GM21515 (cell line): Measurements from ENCODE around the gene PRAMEF12.
"Not testable (repeated sequence)": the region's sequence is repeated elsewhere in the genome, so short reads cannot be mapped to it uniquely, and the experiment has no call there.

ENCODE experiments used
- ATAC-seq: cut with Tn5 transposase; IDR thresholded peaks from one replicate; pipeline ENCODE4 v1.9.1; 2021; ENCODE audit not compliant: unreplicated experiment

PRAMEF12 gene

DNA sequence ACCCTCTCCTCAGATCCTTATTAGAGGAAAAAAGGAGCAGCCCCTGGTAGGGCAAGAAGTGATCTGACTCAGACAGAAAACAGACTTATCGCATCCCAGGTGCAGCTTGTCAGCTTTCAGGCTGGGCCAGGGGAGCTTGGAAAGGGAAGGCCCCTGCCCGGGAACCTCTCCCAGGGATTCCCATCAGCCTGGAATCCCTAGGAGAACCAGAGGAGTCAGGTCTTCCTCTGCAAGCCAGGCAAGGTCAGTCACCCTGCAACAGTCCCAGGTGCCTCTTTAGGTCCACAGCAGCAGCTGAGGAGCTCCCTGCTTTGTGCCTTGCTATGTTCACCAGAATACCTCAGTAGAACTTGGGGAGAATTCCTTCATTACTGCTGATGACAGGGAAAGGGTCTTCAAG lies 2.9 kb upstream of the PRAMEF12 start:
- no peak for ATAC-seq

DNA sequence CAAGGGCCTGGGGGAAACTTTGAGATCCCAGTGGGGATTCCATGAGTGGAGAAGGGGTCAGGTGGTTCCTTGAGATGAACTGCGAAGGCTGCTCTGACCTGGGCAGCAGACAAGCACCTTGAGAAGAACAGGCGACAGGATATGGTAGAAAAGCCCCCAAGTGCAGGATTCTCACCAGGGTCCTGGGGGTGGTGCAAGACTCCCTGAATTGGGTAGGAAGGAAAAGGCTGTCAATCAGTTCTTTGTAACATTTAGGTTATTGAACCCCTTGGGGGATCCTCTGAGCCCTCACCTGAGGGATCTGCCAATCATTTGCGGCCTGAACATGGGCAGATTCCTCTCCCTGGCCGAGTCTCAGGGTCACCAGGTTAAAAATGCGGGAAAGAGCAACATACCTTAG lies 2.4 kb upstream of the PRAMEF12 start:
- ATAC-seq, result no peak

DNA sequence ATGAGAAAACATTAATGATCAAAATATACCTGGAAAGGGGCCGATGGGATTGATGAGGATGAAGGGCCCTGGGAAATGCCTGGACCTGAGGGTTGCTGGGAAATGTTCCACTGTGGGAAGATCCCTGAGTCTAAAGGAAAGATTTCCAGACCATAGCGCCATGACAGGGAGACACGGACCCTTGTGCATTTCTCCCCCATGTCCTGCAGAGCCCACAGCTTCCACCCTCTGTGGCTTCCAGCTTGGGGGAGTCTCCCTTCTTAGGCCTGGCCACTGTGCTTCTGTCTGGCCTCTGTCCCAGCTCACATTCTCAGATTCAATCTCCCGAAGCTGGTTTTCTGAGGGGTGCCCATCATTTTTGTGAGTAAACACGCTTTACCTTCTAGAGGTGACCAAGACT lies 1.0 kb upstream of the PRAMEF12 start:
- ATAC-seq, result no peak

DNA sequence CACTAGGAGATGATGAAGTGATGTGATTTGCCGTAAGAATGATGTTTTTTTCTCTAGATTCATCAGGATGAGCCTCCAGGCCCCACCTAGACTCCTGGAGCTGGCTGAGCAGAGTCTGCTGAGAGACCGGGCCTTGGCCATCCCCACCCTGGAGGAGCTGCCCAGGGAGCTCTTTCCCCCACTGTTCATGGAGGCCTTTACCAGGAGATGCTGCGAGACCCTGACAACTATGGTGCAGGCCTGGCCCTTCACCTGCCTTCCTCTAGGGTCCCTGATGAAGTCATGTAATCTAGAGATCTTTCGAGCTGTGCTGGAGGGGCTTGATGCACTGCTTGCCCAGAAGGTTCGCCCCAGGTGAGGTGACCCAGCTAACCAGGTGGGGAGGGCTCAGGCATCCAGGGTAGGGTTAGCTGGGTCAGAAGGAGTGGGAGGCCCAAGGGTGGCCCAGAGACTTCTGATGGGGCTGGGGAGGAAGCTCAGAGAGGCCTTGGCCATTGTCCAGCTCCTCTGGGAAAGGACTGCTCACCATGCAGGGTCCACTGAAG lies 1.3 kb downstream of the PRAMEF12 start:
- ATAC-seq, result no peak

DNA sequence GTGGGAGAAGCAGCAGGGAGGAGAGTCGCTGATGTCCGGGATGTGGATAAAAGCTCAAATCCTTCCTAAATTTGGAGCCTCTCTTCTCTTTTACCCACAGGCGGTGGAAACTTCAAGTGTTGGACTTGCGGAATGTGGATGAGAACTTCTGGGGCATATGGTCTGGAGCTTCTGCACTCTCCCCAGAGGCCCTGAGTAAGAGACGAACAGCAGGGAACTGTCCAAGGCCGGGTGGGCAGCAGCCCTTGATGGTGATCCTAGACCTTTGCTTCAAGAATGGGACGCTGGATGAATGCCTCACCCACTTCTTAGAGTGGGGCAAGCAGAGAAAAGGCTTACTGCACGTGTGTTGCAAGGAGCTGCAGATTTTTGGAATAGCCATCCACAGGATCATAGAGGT lies 1.9 kb downstream of the PRAMEF12 start:
- ATAC-seq, result no peak

DNA sequence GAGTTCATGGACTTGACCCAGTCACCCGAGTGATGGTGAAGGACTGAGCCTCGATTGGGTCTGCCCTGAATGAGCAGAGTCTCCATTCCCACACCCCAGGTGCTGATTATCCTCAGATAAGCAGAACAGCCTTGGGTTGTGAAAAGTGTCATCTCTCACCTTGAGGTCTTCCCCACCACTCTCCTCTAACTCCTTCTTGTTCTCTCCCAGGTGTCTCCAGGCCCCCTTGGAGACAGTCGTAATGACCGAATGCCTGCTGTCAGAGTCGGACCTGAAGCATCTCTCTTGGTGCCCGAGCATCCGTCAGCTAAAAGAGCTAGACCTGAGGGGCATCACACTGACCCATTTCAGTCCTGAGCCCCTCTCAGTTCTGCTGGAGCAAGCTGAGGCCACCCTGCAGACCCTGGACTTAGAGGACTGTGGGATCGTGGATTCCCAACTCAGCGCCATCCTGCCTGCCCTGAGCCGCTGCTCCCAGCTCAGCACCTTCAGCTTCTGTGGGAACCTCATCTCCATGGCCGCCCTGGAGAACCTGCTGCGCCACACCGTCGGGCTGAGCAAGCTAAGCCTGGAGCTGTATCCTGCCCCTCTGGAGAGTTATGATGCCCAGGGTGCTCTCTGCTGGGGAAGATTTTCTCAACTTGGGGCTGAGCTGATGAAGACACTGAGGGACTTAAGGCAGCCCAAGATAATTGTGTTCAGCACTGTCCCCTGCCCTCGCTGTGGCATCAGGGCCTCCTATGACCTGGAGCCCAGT lies 3.4 kb downstream of the PRAMEF12 start:
- ATAC-seq, result no peak

DNA sequence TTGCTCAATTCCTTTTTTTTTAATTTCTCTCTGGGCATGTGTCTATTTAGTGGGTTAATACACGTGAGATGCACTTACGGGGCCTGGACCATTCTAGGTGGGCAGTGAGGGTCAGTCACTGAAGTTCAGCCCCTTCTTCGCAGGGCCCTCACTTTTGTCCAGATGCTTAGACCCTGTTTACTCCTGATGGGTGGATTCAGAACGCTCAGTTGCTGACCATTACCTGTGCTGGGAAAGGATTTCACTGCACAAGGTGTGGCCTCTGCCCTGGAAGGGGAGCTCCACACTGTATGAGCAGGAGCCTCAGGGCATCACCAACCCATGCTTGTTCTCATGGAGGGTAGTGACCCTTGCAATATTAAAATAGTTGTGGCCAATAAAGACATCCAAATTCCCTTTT lies 4.5 kb downstream of the PRAMEF12 start:
- ATAC-seq, result no peak

DNA sequence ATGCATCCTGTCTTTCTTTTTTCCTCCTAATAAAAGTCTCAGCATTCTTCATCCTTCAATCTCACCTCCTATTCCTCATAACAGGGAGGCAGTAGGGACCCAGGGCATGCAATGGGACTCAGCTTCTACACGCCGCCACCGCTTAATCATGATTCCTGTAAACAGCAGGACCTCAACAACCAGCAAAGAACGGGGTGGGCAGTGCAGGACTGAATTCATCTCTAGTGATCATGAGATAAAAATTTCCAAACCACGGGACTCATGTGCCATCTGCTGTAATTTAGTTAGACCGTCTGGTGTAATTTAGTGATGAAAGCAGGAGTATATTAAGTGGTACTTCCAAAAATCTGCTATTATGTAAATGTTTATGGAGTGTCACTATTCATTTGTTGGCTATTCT lies 5.4 kb downstream of the PRAMEF12 start:
- no peak for ATAC-seq

DNA sequence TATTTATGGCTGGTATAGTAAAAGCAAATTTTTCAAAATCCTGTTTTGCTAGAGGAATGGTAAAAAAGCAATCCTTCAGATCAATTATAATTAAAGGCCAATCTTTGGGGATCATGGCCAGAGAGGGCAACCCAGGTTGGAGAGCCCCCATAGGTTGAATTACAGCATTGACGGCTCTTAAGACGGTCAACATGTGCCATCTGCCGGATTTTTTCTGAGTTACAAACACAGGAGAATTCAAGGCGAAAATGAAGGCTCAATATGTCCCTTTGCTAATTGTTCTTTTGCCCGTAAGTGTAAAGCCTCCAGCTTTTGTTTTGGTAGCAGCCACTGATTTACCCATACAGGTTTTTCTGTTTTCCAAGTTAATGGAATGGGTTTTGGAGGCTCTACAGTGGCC lies 8.0 kb downstream of the PRAMEF12 start:
- ATAC-seq, result not testable (repeated sequence)

DNA sequence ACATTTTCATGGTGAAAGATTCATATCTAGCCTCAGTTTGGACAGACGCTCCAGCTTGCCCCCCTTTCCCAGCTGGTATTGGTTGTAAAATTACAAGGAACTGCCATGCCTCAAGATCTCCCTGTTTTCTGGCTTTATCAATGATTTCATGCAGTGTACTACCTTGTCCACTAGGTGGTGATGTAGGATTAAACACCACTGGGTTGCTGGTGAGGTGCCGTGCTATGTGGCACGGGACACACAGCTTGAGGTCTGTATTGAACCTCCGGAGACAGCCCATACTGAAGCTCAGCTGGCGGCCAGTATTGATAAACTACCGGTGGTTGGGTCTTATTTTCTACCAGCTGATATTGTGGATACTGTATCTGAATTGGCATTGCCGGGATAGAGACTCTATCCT lies 10.2 kb downstream of the PRAMEF12 start:
- ATAC-seq, result not testable (repeated sequence)

DNA sequence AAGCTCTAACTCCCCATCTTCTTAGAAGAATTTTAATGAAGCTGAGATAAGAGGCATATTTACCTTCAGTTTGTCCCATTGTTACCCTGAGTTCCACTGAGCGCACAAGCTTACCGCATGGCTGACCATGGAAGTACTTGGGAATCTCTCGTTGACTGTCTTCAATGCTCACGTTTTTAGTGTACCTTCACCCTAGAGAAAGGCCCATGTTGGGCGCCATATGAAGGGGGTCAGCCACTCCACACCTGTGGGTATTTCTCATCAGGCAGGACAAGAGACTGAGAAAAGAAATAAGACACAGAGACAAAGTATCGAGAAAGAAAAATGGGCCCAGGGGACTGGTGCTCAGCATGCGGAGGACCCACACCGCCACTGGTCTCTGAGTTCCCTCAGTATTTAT lies 11.2 kb downstream of the PRAMEF12 start:
- not testable (repeated sequence) for ATAC-seq

DNA sequence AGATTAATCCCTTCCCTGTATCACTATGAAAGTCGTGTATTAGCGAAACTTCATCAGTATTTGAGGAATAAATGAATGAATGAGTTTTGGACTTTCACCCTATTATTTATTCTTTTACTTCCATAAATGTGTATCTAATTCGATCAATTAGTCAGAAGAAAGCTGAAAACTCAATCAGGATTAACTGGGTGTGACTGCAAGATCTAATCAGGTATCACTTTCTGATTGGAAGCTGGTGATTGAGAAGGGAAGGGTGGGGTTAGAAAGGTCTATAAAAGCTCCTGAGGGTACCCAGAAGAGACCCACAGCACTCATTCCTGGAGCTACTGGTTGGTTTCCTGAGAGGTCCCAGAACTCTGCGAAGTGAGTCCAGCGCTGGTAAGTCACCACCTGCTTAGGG lies 17.6 kb downstream of the PRAMEF12 start, which contains the start of gene PRAMEF1:
TSS of gene PRAMEF1 (plus strand) at position 301 of the 400 bp plus-strand sequence. CDS start 1,831 bp downstream, outside the sequence.
- not testable (repeated sequence) for ATAC-seq

DNA sequence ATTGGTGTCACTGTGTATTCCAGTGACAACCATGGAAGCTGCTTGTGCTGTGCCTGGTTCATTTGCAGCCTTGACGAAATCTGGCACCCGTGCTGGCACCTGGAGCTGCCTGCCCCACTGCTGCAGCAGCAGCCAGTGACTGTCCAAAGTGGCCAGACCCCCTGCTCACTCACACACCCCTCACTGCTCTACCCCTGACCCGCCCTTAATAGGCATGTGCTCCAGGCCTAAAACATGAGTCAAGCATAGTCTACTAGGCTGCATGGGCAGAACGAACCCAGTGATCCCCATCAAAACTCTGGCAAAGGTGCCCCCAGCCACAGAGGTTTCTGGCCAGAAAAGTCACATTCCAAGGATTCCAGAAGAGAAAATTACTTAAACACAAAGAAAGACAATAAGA lies 25.4 kb downstream of the PRAMEF12 start:
- no peak for ATAC-seq

DNA sequence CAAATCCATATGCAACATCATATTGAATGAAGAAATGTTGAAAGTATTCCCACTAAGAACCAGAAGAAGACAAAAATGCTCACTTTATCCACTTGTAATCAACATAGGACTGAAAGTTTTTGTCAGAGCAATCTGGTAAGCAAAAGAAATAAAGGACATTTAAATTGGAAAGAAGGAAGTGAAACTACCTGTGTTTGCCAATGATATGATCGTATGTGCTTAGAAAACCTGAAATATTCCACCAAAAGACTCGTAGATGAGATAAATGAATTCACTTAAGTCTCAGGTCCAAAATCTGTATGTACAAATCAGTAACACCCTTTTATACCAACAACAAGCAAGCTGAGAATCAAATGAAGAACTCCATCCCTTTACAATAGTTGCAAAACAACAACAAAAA lies 26.2 kb downstream of the PRAMEF12 start:
- ATAC-seq, result no peak

DNA sequence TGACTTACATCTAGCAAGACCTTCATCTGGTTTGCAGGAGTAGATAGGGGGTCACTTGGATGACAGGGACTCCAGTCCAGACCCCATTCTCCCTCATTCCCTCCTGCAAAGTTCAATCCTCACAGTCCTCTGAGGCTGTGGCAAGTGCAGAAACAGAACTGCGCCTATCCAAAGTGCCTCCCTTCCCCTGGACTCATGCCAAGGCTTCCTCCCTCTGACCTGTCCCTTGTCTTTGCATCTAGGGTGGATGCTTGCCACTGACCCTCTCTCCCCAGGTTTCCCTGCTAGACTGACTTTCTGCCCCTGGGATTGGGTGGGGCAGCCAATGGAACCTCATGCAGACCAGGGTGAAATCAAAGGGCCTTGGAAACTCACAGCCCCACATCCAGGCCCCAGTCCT lies 36.4 kb downstream of the PRAMEF12 start:
- ATAC-seq, result no peak

DNA sequence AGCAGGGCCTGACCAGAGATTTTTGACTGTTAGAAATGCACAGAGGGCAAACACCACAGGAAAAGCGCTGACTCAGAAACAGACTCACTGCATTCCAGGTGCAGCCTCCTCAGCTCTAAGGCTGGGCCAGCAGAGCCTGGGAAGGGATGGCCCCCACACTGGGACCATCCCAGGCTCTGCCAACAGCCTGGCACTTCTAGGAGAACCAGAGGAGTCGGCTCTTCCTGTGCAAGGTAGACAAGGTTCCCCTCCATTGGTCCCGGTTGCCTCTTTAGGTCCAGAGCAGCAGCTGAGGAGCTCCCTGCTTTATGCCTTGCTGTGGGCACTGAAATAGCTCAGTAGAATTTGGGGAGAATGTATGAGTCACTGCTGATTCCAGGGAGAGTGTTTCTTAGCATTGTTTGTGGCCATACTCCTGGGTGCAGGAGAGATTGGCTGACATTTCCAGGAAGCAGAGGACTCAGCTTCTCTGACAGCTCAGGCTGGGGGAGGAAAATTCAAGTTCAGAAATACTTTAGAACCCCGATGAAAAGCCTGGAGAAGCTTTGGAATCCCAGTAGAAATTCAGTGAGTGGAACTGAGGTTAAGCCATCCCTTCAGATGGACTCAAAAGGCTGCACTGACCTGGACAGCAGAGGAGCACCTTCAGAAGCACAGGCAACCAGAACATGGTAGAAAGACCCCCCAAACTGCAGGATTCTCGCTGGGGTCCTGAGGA lies 37.3 kb downstream of the PRAMEF12 start:
- no peak for ATAC-seq

DNA sequence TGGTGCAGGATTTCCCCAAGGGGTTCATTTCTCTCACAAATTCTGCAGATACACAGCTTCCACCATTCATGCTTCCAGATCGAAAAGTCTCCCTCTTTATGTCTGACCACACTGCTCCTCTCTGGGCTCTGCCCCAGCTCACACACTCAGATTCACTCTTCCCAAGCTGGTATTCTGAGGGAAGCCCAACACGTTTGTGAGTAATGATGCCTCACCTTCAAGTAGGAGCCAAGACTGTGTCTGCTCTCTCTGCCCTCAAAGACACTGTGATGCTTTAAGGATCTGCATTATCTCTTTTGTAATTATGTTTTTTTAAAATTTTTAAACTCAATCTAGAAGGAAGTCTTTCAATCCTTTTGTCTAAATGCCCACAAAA lies 37.9 kb downstream of the PRAMEF12 start:
- no peak for ATAC-seq

DNA sequence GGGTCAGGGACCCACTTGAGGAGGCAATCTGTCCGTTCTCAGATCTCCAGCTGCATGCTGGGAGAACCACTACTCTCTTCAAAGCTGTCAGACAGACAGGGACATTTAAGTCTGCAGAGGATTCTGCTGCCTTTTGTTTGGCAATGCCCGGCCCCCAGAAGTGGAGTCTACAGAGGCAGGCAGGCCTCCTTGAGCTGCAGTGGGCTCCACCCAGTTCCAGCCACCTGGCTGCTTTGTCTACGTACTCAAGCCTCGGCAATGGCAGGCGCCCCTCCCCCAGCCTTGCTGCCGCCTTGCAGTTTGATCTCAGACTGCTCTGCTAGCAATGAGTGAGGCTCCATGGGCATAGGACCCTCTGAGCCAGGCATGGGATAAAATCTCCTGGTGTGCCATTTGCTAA lies 45.5 kb downstream of the PRAMEF12 start:
- ATAC-seq, result not testable (repeated sequence)
